HepG2 (cell line): ENCODE measurements around the gene SLX4. TPM values are rescaled to one million over a fixed set of nuclear protein-coding genes. Genes with fewer than 3 reads are reported as not detected.

ENCODE experiments used
- ARNT ChIP-seq: fragments of 450-650 bp; IDR thresholded peaks from 2 replicates; pipeline ENCODE4 v1.6.1; 2017
- DPF2 ChIP-seq: sonication (generic); formaldehyde crosslinking; IDR thresholded peaks from 2 replicates; pipeline ENCODE4 v1.4.0; 2020; ENCODE audit warnings: mild to moderate bottlenecking, low read depth, missing genetic modification reagents, borderline replicate concordance
- GATAD2A ChIP-seq: IDR thresholded peaks from 2 replicates; pipeline ENCODE4 v1.6.1; 2016
- KLF16 ChIP-seq, 2 experiments: sonication (generic) in 1 of 2; formaldehyde crosslinking in 1 of 2; IDR thresholded peaks; 2 replicates each; pipeline versions ENCODE4 v1.6.1 to v1.8.0; 2016 to 2023; ENCODE audit warnings: missing genetic modification reagents in 2 of 2, missing compliant biosample characterization in 1 of 2
- MBNL3 ChIP-seq: fragments of 250-450 bp; sonication (Bioruptor Pico); conservative IDR thresholded peaks from 2 replicates; pipeline ENCODE4 v1.8.0; 2022; ENCODE audit warnings: mild to moderate bottlenecking, inconsistent platforms
- MYC ChIP-seq: sonication (generic); formaldehyde crosslinking; IDR thresholded peaks from 2 replicates; pipeline ENCODE4 v1.9.0; 2021; ENCODE audit warnings: missing genetic modification reagents, borderline replicate concordance
- MYPOP ChIP-seq: sonication (generic); formaldehyde crosslinking; IDR thresholded peaks from 2 replicates; pipeline ENCODE4 v1.8.1; 2023; ENCODE audit warnings: mild to moderate bottlenecking, moderate library complexity, missing genetic modification reagents
- NFATC3 ChIP-seq: sonication (generic); formaldehyde crosslinking; IDR thresholded peaks from 2 replicates; pipeline ENCODE4 v1.5.1; 2020; ENCODE audit warnings: mild to moderate bottlenecking, missing genetic modification reagents
- TBL1XR1 ChIP-seq: fragments of 150-350 bp; IDR thresholded peaks from 2 replicates; pipeline ENCODE4 v1.6.1; 2014; ENCODE audit warnings: borderline replicate concordance, low read length; ENCODE audit not compliant: partially characterized antibody
- ZNF205 ChIP-seq: IDR thresholded peaks from 2 replicates; pipeline ENCODE4 v1.6.1; 2018; ENCODE audit warnings: missing biosample characterization, missing genetic modification reagents
- ZNF350 ChIP-seq: sonication (generic); formaldehyde crosslinking; IDR thresholded peaks from 2 replicates; pipeline ENCODE4 v1.4.0; 2020; ENCODE audit warnings: mild to moderate bottlenecking, low read depth, missing genetic modification reagents, borderline replicate concordance
- ZNF513 ChIP-seq: sonication (generic); formaldehyde crosslinking; conservative IDR thresholded peaks from 2 replicates; pipeline ENCODE4 v1.5.0; 2020; ENCODE audit warnings: missing genetic modification reagents
- polyA plus RNA-seq, 8 experiments: library from polyadenylated mRNA; depleted of rRNA in 3 of 8; stranded (reverse) in 7 of 8; unstranded in 1 of 8; fragments of >200 nt; fragmentation: Illumina TruSeq in 4 of 8; extraction: Trizol in 4 of 8; gene quantifications; 2 replicates each; pipeline versions ENCODE4 v1.2.1 to v1.2.3, GENCODE V29; 2011 to 2016; ENCODE audit warnings: low read depth in 4 of 8, missing spikeins in 1 of 8, mixed read lengths in 1 of 8; ENCODE audit not compliant: insufficient read depth in 1 of 8
- total RNA-seq, 5 experiments: library from RNA; depleted of rRNA; stranded (reverse); fragments of >200 nt; fragmentation: Illumina TruSeq; extraction: Trizol; gene quantifications; 2 replicates each; pipeline ENCODE4 v1.2.3, GENCODE V29; 2016; ENCODE audit warnings: low read depth in 1 of 5
- TF ChIP-seq, protein P1 (sequence below): sonication (generic); formaldehyde crosslinking; IDR thresholded peaks from 2 replicates; pipeline ENCODE4 v1.5.1; 2020; ENCODE audit warnings: missing genetic modification reagents, mild to moderate bottlenecking, borderline replicate concordance
- TF ChIP-seq, protein P2 (sequence below): sonication (generic); formaldehyde crosslinking; IDR thresholded peaks from 2 replicates; pipeline ENCODE4 v1.4.0; 2020; ENCODE audit warnings: missing genetic modification reagents
- TF ChIP-seq, protein P3 (sequence below): sonication (generic); formaldehyde crosslinking; IDR thresholded peaks from 2 replicates; pipeline ENCODE4 v1.4.0; 2020; ENCODE audit warnings: missing genetic modification reagents

Gene SLX4
- total and polyA plus RNA-seq, 2 of the 13 experiments (the other 11 are each of a cell fraction or from before 2014, with no cell fraction given), result 1.1 to 3.6 TPM

- TF ChIP-seq MYC (peak; percentile 71; the same call in 1 of the 2 replicates), TBL1XR1 (peak; percentile 30), DPF2 (CRISPR knock-in tag) (0 out of 2 replicates have a peak, but pooled peaks have one; percentile 32), MYPOP (CRISPR knock-in tag) (peak; percentile 29; the same call in 1 of the 2 replicates), ZNF513 (no peak), NFATC3 (CRISPR knock-in tag) (no peak), ZNF350 (CRISPR knock-in tag) (peak; percentile 70; the same call in 1 of the 2 replicates), MBNL3 (CRISPR knock-in tag) (no peak), ARNT (no peak), KLF16 (CRISPR knock-in tag; IDR thresholded peaks at IDR 0.05) (peak in 1 of 2 experiments; percentile 69; a peak in 1 of 4 replicates), GATAD2A (CRISPR knock-in tag) (peak; percentile 77), ZNF205 (CRISPR knock-in tag) (no peak)
- TF ChIP-seq, protein P1, sequence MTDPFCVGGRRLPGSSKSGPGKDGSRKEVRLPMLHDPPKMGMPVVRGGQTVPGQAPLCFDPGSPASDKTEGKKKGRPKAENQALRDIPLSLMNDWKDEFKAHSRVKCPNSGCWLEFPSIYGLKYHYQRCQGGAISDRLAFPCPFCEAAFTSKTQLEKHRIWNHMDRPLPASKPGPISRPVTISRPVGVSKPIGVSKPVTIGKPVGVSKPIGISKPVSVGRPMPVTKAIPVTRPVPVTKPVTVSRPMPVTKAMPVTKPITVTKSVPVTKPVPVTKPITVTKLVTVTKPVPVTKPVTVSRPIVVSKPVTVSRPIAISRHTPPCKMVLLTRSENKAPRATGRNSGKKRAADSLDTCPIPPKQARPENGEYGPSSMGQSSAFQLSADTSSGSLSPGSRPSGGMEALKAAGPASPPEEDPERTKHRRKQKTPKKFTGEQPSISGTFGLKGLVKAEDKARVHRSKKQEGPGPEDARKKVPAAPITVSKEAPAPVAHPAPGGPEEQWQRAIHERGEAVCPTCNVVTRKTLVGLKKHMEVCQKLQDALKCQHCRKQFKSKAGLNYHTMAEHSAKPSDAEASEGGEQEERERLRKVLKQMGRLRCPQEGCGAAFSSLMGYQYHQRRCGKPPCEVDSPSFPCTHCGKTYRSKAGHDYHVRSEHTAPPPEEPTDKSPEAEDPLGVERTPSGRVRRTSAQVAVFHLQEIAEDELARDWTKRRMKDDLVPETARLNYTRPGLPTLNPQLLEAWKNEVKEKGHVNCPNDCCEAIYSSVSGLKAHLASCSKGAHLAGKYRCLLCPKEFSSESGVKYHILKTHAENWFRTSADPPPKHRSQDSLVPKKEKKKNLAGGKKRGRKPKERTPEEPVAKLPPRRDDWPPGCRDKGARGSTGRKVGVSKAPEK (CRISPR knock-in tag), result peak; percentile 94
- TF ChIP-seq, protein P2, sequence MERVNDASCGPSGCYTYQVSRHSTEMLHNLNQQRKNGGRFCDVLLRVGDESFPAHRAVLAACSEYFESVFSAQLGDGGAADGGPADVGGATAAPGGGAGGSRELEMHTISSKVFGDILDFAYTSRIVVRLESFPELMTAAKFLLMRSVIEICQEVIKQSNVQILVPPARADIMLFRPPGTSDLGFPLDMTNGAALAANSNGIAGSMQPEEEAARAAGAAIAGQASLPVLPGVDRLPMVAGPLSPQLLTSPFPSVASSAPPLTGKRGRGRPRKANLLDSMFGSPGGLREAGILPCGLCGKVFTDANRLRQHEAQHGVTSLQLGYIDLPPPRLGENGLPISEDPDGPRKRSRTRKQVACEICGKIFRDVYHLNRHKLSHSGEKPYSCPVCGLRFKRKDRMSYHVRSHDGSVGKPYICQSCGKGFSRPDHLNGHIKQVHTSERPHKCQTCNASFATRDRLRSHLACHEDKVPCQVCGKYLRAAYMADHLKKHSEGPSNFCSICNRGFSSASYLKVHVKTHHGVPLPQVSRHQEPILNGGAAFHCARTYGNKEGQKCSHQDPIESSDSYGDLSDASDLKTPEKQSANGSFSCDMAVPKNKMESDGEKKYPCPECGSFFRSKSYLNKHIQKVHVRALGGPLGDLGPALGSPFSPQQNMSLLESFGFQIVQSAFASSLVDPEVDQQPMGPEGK (CRISPR knock-in tag), result peak; percentile 92
- TF ChIP-seq, protein P3, sequence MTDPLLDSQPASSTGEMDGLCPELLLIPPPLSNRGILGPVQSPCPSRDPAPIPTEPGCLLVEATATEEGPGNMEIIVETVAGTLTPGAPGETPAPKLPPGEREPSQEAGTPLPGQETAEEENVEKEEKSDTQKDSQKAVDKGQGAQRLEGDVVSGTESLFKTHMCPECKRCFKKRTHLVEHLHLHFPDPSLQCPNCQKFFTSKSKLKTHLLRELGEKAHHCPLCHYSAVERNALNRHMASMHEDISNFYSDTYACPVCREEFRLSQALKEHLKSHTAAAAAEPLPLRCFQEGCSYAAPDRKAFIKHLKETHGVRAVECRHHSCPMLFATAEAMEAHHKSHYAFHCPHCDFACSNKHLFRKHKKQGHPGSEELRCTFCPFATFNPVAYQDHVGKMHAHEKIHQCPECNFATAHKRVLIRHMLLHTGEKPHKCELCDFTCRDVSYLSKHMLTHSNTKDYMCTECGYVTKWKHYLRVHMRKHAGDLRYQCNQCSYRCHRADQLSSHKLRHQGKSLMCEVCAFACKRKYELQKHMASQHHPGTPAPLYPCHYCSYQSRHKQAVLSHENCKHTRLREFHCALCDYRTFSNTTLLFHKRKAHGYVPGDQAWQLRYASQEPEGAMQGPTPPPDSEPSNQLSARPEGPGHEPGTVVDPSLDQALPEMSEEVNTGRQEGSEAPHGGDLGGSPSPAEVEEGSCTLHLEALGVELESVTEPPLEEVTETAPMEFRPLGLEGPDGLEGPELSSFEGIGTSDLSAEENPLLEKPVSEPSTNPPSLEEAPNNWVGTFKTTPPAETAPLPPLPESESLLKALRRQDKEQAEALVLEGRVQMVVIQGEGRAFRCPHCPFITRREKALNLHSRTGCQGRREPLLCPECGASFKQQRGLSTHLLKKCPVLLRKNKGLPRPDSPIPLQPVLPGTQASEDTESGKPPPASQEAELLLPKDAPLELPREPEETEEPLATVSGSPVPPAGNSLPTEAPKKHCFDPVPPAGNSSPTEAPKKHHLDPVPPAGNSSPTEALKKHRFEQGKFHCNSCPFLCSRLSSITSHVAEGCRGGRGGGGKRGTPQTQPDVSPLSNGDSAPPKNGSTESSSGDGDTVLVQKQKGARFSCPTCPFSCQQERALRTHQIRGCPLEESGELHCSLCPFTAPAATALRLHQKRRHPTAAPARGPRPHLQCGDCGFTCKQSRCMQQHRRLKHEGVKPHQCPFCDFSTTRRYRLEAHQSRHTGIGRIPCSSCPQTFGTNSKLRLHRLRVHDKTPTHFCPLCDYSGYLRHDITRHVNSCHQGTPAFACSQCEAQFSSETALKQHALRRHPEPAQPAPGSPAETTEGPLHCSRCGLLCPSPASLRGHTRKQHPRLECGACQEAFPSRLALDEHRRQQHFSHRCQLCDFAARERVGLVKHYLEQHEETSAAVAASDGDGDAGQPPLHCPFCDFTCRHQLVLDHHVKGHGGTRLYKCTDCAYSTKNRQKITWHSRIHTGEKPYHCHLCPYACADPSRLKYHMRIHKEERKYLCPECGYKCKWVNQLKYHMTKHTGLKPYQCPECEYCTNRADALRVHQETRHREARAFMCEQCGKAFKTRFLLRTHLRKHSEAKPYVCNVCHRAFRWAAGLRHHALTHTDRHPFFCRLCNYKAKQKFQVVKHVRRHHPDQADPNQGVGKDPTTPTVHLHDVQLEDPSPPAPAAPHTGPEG (CRISPR knock-in tag), result 0 out of 2 replicates have a peak, but pooled peaks have one; percentile 34
Observed at GRCh38 chr16:3654249-3654991, 43.0 kb upstream of the SLX4 start, which contains the start of gene DNASE1 (continued).
